HepG2 (cell line): ENCODE measurements around the gene COBL.

ENCODE experiments used
- BHLHE40 ChIP-seq: IDR thresholded peaks from 2 replicates; pipeline ENCODE4 v1.6.1; 2011; ENCODE audit warnings: low read length, improper control_type of control experiment
- CBX5 ChIP-seq: sonication (generic); formaldehyde crosslinking; IDR thresholded peaks from 2 replicates; pipeline ENCODE4 v1.4.0; 2020; ENCODE audit warnings: missing genetic modification reagents, borderline replicate concordance

DNA sequence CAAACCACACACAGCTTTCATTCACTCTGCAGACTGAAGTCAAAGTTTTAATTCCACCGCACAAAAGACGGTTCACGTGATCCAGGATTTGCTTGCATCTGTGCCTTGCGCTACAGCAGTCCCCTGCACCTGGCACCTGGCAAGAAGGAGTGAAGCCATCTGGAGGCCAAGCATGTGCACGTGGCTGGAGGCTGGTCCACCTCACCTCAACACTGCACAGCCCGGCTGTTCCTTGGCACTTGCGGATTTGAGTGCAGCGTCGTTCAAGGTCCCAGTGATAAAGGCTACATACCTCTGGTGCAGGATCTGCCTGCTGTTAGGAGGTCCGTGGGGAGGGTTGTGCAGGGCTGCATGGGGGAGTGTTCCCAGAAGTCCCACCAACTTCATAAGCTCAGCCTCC, 285.4 kb downstream of the COBL start:
- TF ChIP-seq CBX5 (CRISPR knock-in tag) (no peak), BHLHE40 (no peak)
